B cell (primary cell): ENCODE data around the gene PPP1R14C.

Source experiments
- CTCF ChIP-seq: fragments of 200-600 bp; IDR thresholded peaks from one replicate; pipeline ENCODE4 v1.8.0; 2022; ENCODE audit warnings: antibody characterized with exemption, mild to moderate bottlenecking
- EZH2 ChIP-seq: IDR thresholded peaks from 2 replicates; pipeline ENCODE4 v1.6.1; 2012; ENCODE audit warnings: borderline replicate concordance, low read depth, mild to moderate bottlenecking, moderate library complexity, low read length; ENCODE audit not compliant: insufficient read depth, poor library complexity, severe bottlenecking

- TF ChIP-seq CTCF: no peak
- no peak for TF ChIP-seq EZH2
These were observed 146.7 kb downstream of the PPP1R14C start for GRCh38 chr6:150289454-150290071.
